Right atrium auricular region (tissue), 2 donors: ENCODE measurements around the gene SLC6A9. TPM values are rescaled to one million over a fixed set of nuclear protein-coding genes. Genes with fewer than 3 reads are reported as not detected.

Experiments
- DNase-seq: peaks from one replicate; pipeline ENCODE4 v3.0.0-alpha.2; 2019; ENCODE audit warnings: low spot score
- H3K27ac ChIP-seq, 2 donors: fragments of 200-600 bp; sonication (generic); 1 replicate in 1 of 2; 2 replicates in 1 of 2; pipeline ENCODE4 v1.5.1; 2016 to 2019
- H3K27me3 ChIP-seq, 2 donors: fragments of 200-600 bp; sonication (generic); one replicate each; pipeline versions ENCODE4 v1.5.1 to v1.6.0; 2017 to 2019
- H3K36me3 ChIP-seq: fragments of 200-600 bp; sonication (generic); one replicate; pipeline ENCODE4 v1.5.1; 2016
- H3K4me1 ChIP-seq, 2 donors: fragments of 200-600 bp; sonication (generic); one replicate each; pipeline versions ENCODE4 v1.5.1 to v1.6.0; 2017 to 2019
- H3K4me3 ChIP-seq, 2 donors: fragments of 200-600 bp; sonication (generic); 1 replicate in 1 of 2; 2 replicates in 1 of 2; pipeline ENCODE4 v1.5.1; 2017 to 2019; ENCODE audit warnings: mild to moderate bottlenecking in 1 of 2, moderate library complexity in 1 of 2
- H3K9me3 ChIP-seq, 2 donors: fragments of 200-600 bp; sonication (generic); one replicate each; pipeline ENCODE4 v1.5.1; 2019
- total RNA-seq, 2 donors: library from RNA; depleted of rRNA; stranded (reverse); fragments of >200 nt; gene quantifications; one replicate each; pipeline ENCODE4 v1.1.0, GENCODE V29; 2016
- TF ChIP-seq, protein P1 (sequence below), 2 donors: fragments of 200-600 bp; sonication (generic); IDR thresholded peaks; one replicate each; pipeline ENCODE4 v1.5.1; 2019; ENCODE audit warnings: antibody characterized with exemption in 2 of 2

Gene SLC6A9
- total RNA-seq, 2 donors from 2014 or later, result 1.0 to 1.6 TPM

GRCh38 chr1:43979528-43980254 is 51.6 kb downstream of the SLC6A9 start:
- TF ChIP-seq, protein P1, sequence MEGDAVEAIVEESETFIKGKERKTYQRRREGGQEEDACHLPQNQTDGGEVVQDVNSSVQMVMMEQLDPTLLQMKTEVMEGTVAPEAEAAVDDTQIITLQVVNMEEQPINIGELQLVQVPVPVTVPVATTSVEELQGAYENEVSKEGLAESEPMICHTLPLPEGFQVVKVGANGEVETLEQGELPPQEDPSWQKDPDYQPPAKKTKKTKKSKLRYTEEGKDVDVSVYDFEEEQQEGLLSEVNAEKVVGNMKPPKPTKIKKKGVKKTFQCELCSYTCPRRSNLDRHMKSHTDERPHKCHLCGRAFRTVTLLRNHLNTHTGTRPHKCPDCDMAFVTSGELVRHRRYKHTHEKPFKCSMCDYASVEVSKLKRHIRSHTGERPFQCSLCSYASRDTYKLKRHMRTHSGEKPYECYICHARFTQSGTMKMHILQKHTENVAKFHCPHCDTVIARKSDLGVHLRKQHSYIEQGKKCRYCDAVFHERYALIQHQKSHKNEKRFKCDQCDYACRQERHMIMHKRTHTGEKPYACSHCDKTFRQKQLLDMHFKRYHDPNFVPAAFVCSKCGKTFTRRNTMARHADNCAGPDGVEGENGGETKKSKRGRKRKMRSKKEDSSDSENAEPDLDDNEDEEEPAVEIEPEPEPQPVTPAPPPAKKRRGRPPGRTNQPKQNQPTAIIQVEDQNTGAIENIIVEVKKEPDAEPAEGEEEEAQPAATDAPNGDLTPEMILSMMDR (IDR thresholded peaks at IDR 0.05), result no peak
- no peak for DNase-seq
- H3K36me3 ChIP-seq, result peaks cover 21% of the 10 kb centered on the region
- H3K4me1 ChIP-seq, result peaks cover 3 to 43% of the 10 kb centered on the region in 2 donors
- H3K27me3 ChIP-seq, result no peaks in the 10 kb centered on the region
- H3K9me3 ChIP-seq, result no peaks in the 10 kb centered on the region
- H3K4me3 ChIP-seq, result peak overlapping the region; percentile 77 to 81
- H3K27ac ChIP-seq, result peak overlapping the region; percentile 48 to 62

GRCh38 chr1:43979261-43979527 is 52.1 kb downstream of the SLC6A9 start:
- peak overlapping the region; percentile 48 to 62 for H3K27ac ChIP-seq
- TF ChIP-seq, protein P1 (IDR thresholded peaks at IDR 0.05), result no peak
- no peaks in the 10 kb centered on the region for H3K9me3 ChIP-seq
- peaks cover 21% of the 10 kb centered on the region for H3K36me3 ChIP-seq
- H3K4me3 ChIP-seq, result peak overlapping the region; percentile 77 to 81
- no peaks in the 10 kb centered on the region for H3K27me3 ChIP-seq
- no peak for DNase-seq
- H3K4me1 ChIP-seq, result peaks cover 3 to 46% of the 10 kb centered on the region in 2 donors

- Histone ChIP-seq H3K36me3 (peaks cover 21% of the 10 kb centered on the region), H3K4me1 (peaks cover 3 to 51% of the 10 kb centered on the region in 2 donors), H3K9me3 (no peaks in the 10 kb centered on the region), H3K27me3 (no peaks in the 10 kb centered on the region), H3K27ac (peak within 1 kb of the TSS; percentile 48 to 62), H3K4me3 (peak within 1 kb of the TSS; percentile 77 to 81)
- TF ChIP-seq, protein P1 (IDR thresholded peaks at IDR 0.05), result no peak
- no peak for DNase-seq
Measured at GRCh38 chr1:43978551-43979260, 52.6 kb downstream of the SLC6A9 start, which contains the start of gene B4GALT2. Gene B4GALT2 (plus strand): TSS chr1:43979210. CDS start chr1:43981161, 1,951 bp downstream.

GRCh38 chr1:43978264-43978550 is 53.1 kb downstream of the SLC6A9 start:
- H3K4me3 ChIP-seq, result no peak overlapping the region
- no peaks in the 10 kb centered on the region for H3K9me3 ChIP-seq
- TF ChIP-seq, protein P1 (IDR thresholded peaks at IDR 0.05), result no peak
- H3K27me3 ChIP-seq, result no peaks in the 10 kb centered on the region
- peaks cover 3 to 51% of the 10 kb centered on the region in 2 donors for H3K4me1 ChIP-seq
- H3K27ac ChIP-seq, result no peak overlapping the region
- H3K36me3 ChIP-seq, result peaks cover 21% of the 10 kb centered on the region
- DNase-seq, result no peak

GRCh38 chr1:43977376-43978263 is 53.6 kb downstream of the SLC6A9 start:
- Histone ChIP-seq H3K4me1 (peaks cover 3 to 51% of the 10 kb centered on the region in 2 donors), H3K36me3 (peaks cover 21% of the 10 kb centered on the region), H3K27ac (no peak overlapping the region), H3K4me3 (no peak overlapping the region), H3K9me3 (no peaks in the 10 kb centered on the region), H3K27me3 (no peaks in the 10 kb centered on the region)
- DNase-seq, result no peak
- TF ChIP-seq, protein P1 (IDR thresholded peaks at IDR 0.05), result no peak
